ENCODE measurements around the gene SLC6A14.

Gene SLC6A14, protein sequence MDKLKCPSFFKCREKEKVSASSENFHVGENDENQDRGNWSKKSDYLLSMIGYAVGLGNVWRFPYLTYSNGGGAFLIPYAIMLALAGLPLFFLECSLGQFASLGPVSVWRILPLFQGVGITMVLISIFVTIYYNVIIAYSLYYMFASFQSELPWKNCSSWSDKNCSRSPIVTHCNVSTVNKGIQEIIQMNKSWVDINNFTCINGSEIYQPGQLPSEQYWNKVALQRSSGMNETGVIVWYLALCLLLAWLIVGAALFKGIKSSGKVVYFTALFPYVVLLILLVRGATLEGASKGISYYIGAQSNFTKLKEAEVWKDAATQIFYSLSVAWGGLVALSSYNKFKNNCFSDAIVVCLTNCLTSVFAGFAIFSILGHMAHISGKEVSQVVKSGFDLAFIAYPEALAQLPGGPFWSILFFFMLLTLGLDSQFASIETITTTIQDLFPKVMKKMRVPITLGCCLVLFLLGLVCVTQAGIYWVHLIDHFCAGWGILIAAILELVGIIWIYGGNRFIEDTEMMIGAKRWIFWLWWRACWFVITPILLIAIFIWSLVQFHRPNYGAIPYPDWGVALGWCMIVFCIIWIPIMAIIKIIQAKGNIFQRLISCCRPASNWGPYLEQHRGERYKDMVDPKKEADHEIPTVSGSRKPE
- 0 reads per million in 4 donors for total RNA-seq

DNA sequence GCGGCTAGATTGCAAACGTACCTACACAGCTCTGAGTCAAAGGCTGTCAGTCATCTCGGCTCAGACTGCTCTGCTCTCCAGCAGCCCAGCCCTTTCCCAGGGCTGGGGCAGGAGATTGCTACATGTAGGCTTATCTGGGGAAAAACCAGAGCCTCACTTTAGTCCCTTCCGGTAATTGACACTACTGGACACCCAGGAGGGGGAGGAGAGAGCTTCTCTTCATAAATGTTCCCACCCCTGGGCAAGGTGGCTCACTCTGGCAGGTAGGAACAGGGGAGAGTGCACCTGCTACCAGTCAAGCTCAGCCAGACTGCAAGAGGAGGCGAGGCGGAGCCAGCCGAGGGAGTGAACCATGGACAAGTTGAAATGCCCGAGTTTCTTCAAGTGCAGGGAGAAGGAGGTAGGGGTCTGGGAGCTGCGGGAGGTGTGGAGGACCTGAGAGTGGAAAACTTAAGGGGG, at the start of gene SLC6A14:
TSS of gene SLC6A14 (plus strand) at position 249 of the 459 bp plus-strand sequence. CDS start at position 353, 104 bp downstream.
- no peak for DNase-seq

DNA sequence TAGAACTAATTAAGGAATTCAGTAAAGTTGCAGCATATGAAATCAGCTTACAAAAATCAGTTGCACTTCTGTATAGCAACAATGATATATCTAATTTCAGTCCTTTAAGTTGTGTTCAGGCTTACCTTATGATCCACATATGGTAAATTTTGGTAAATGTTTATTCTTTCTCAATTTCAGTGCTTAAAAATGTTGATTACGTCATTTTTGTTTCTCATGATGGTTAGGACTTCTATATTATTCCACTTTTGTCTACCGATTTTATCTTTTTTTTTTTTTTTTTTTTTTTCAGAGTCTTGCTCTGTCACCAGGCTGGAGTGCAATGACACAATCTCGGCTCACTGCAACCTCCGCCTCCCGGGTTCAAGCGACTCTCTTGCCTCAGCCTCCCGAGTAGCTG, 40.7 kb upstream of the SLC6A14 start:
- DNase-seq: no peak

DNA sequence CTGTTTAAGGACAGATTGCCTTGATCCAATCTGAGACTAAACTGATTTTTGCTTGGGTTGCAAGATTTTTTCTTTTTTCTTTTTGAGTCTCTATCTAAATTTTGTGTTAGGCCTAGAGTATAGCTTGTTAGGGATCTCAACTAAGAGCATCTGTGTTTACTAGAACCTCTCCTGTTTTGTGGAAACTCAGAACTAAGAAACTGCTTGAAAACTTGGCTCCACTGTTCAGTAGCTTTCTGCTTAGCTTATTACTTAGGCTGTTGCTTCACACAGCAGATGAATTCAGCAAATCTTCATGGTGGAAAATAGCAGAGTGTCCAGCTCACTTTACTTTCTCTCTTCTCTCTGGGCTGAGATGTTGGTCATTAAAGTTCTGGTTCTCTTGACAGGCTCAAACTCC, 36.7 kb upstream of the SLC6A14 start:
- no peak for DNase-seq

DNA sequence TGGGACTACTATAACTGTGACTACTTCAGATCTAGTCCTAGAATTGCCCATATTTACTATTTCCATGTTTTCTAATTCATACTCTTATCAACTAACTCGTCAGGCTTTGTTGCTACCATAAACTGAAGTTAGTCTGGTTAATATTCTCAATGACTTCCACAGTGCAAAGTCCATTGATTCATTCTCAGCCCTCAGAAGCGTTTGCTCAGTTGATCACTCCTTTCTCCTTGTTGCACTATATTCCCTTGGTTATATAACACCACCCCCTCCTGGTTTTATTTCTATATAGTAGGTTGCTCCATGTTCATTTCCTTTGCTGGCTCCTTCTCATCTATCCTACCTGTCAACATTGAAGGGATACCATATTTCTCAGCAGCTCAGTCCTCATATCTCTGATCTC, 27.2 kb upstream of the SLC6A14 start:
- no peak for DNase-seq

DNA sequence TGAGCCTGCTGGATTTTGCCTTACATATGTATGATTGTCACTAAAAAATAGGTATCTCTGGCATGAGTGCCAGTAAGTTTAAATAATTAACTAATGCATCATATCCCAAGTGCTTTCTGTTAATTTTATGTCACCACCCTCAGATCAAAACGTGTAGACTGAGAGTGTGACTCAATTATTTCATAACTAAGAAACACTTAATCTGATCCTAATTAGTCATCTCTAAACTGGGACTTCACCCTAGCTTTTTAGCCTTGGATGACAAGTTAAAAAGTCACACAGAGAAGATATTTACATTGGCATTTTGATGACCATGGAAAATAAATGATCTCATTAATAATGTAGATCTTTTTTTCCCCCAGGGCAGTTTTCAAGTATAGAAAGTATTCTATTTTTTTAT, 23.1 kb upstream of the SLC6A14 start:
- no peak for DNase-seq

DNA sequence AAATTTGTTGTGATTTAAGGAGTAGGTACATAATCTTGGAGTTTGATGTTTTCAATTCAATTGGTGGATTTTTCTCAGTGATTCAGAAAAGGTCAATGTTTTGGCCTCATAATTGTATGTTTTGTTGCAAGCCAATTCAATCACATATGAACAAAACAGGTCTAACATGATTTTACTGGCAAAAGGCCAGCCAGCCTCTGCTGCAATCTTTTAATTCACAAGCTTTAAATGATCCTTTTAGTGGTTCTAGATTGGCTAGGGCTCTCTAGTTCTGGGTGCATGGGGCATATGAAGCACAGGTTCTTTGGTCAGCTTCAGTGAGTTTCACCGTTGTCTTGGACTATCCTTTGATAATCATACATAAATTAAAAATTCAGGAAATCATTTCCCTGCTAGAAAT, 19.2 kb upstream of the SLC6A14 start:
- DNase-seq: no peak

DNA sequence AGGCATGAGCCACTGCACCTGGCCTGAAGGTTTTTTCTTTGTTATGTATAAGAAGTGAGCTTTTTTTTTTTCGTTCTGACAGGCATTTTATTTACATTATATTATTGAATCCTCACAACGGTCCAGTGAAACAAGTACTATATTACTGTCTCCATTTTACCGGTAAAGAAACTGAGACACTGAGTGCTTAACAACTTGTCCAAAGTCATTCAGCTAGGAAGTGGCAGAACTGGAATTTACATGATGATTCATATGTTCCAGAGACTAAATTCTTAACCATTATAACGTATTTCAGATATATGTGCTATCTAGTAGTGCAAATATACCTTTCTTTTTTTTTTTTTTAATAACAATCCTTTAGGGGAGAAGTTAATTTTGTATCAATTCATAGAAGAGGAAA, 18.4 kb upstream of the SLC6A14 start:
- no peak for DNase-seq

DNA sequence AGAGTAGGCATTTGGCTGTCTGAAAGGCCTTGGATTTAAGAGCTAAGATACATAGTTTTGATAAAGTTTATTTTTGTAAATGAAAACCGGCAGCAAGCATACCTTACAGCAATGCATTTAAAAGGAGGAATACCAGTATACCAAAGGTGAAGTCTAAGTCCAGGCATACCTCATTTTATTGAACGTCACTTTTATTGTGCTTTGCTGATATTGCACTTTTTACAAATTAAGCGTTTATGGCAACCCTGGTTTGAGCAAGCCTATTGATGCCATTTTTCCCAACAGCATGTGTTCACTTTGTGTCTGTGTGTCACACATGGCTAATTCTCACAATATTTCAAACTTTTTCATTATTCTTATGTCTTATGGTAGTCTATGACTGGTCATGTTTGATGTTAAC, 8.4 kb upstream of the SLC6A14 start:
- no peak for DNase-seq

DNA sequence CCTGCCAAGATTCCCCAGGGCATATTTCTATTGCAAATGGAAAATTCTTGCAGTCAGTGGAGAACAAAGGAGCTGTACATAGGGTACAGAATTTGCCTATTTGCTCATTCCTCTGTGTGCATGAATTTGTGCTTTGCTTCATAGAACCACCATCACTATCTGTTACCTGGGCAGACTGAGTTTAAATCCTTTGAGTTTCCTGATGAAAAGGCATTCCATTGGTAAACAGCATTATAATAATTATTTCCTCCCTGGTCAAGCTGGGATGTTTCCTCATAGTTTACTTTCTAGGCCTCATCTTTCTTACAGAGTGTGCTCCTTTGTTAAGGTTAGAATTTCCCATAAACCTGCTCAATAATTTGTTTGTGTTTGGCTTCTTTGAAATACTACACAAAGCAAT, 809 bp upstream of the SLC6A14 start:
- DNase-seq: no peak

DNA sequence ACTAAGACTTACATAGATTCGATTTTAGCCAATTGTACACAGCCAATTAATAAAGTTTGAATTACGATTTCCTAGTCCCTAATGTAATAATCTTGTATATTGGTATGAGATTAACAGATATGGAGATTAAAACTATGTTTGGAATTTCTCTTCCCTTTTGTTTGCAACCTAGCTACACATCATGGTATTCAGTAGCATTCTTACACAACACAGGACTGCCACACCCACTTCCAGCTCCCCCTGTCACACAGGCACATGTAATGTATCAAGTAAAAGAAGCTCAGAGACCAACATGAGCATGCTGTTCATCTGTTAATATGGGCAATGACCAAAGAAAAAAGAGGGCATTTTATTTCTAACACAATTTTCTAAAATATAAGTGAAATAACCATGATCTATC, 12.8 kb downstream of the SLC6A14 start:
- no peak for DNase-seq

DNA sequence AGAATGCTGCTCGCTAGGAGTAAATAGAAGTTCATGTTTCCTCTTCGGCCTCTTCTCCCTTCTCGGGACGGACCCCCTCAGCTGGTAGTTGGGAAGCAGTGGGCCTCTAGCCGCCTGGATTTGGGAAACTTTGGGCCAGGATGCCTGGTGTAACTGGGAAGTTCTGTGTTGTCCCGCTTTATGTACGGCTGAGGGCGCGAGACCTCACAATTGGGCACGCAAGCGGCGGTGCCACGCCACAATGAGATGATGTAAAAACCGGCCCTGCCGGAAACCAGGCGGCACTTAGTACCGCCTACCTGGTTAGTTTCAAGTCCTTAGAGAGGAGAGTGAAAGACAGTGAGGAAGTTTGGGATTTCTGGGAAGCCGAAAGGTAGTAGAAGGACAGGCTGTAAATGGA, 26.4 kb downstream of the SLC6A14 start, which contains the start of gene CT83:
TSS of gene CT83 (minus strand) at position 155 of the 400 bp plus-strand sequence. CDS start at position 35, 120 bp downstream.
- DNase-seq: no peak

DNA sequence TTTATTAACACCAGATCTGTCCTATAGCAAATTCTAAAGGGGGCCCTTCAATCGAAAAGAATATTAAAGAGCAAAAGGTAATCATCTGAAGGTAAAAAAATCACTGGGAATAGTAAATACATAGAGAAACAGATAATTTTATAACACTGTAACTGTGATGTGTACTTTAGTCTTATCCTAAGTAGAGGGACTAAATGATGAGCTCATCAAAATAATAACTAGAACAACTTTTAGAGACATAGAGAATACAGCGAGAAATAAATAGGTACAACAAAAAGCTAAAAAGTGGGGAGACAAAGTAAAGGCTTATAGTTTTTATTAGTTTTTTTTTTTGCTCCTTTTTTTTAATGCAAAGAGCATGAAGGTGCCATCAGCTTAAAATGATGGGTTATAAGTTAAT, 43.7 kb downstream of the SLC6A14 start:
- DNase-seq: no peak

DNA sequence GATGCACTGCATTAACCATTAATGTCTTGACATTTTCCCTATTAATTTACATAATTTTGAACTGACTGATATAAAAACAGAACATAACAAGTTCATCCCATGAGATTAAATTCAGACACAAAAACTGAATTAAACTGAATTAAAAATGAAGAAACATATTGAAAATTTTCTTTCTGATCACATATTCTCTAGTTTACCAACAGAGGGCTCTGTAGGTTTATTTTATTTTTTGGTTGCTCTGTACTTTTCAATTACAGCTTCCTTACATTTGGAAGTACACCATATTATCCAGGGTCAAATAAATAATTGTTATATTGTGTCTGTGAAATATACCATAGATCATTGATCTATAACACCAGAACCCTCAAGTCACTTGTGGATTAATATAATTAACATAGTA, 53.7 kb downstream of the SLC6A14 start:
- no peak for DNase-seq

DNA sequence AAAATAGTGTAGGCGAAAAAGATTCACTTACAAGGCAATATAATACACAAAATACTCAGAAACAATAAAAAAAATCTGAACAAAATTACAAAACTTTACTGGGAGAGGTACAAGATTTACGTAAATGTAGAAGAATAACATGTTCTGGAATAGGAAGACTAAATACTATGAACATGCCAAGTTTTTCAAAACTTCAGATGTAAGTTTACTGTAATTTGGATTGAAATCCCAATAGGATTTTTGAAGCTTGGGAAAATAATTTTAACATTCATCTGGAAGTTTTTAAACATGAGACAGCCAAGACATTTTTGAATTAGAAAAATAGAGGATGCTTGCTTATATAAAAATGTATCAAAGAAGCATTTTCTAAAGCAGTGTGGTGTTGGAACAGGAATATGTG, 56.9 kb downstream of the SLC6A14 start:
- DNase-seq: no peak

DNA sequence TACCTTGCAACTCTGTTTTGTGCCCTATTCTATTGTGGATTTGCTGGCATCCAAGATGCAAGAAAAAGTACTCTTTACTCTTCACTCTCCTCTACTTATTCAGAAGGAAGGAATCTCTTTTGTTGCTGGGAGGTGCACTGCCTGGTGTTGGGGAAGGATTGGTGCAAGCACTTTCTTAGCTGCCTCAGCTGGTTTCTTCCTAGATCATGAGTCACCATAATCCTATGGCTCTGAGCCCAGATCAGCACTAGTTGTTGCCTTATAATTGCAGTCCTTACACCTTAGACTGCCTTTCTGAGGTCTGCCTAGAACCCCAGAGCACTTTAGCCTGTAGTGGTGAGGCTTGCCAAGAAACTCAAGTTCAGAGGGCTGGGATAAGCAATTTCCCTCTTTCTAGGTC, 63.4 kb downstream of the SLC6A14 start:
- no peak for DNase-seq
